Transverse colon (tissue), 4 donors: ENCODE data around the gene ANKRD53. TPM values are rescaled to one million over a fixed set of nuclear protein-coding genes. Genes with fewer than 3 reads are reported as not detected.

ENCODE experiments used
- DNase-seq: peaks from one replicate; pipeline ENCODE4 v3.0.0-alpha.2; 2019
- H3K27ac ChIP-seq, 4 donors: fragments of 200-600 bp; sonication (generic); 2 replicates each; pipeline ENCODE4 v1.5.1; 2016 to 2018; ENCODE audit warnings: inconsistent platforms in 4 of 4
- H3K27me3 ChIP-seq: fragments of 200-600 bp; sonication (generic); 2 replicates; pipeline ENCODE4 v1.5.1; 2017; ENCODE audit warnings: inconsistent platforms
- H3K36me3 ChIP-seq, 4 donors: fragments of 200-600 bp; sonication (generic); 2 replicates each; pipeline ENCODE4 v1.5.1; 2017 to 2019; ENCODE audit warnings: inconsistent platforms in 4 of 4
- H3K4me1 ChIP-seq, 4 donors: fragments of 200-600 bp; sonication (generic); 2 replicates each; pipeline ENCODE4 v1.5.1; 2017 to 2020; ENCODE audit warnings: inconsistent platforms in 4 of 4
- H3K4me3 ChIP-seq, 4 donors: fragments of 200-600 bp; sonication (generic); 1 replicate in 1 of 4; 2 replicates in 3 of 4; pipeline versions ENCODE4 v1.5.1 to v1.6.1; 2017 to 2019; ENCODE audit warnings: inconsistent platforms in 4 of 4
- H3K9me3 ChIP-seq, 2 donors: fragments of 200-600 bp; sonication (generic); 2 replicates each; pipeline ENCODE4 v1.5.1; 2017 to 2019; ENCODE audit warnings: inconsistent platforms in 2 of 2
- EP300 ChIP-seq: sonication (generic); formaldehyde crosslinking; IDR thresholded peaks from one replicate; pipeline ENCODE4 v1.6.1; 2017; ENCODE audit warnings: antibody characterized with exemption, low read depth
- POLR2A ChIP-seq: fragments of 450-650 bp; IDR thresholded peaks from one replicate; pipeline ENCODE4 v1.6.1; 2016; ENCODE audit warnings: antibody characterized with exemption, mild to moderate bottlenecking, moderate library complexity
- POLR2AphosphoS5 ChIP-seq, 3 donors: sonication (generic); formaldehyde crosslinking; IDR thresholded peaks; one replicate each; pipeline ENCODE4 v1.6.1; 2016; ENCODE audit warnings: antibody characterized with exemption in 3 of 3
- WGBS, 2 donors: methylation state at CpG; one replicate each; pipeline ENCODE4 v1.1.5; 2018; ENCODE audit warnings: low coverage in 1 of 2; 5-methylcytosine and 5-hydroxymethylcytosine counted together
- in situ Hi-C, 4 donors: fragments of 200-750 bp; cut with MboI; loops; one replicate each; pipeline versions ENCODE4 v1.15.0 to v1.15.1; 2017; ENCODE audit warnings: low sequenced_read_pairs in 3 of 4, low pct_ligation_motif_present in 1 of 4, low pct_unique_long_range_greater_than_20kb in 1 of 4
- intact Hi-C: fragments of 100-400 bp; cut with DNase I; formaldehyde crosslinking; loops from one replicate; pipeline ENCODE4 v1.15.1; 2023; ENCODE audit warnings: low total_unique reads
- total RNA-seq, 4 donors: library from RNA; depleted of rRNA; stranded (reverse); fragments of >200 nt; gene quantifications; one replicate each; pipeline ENCODE4 v1.1.0, GENCODE V29; 2016
- TF ChIP-seq, protein P1 (sequence below), 5 experiments: fragments of 200-600 bp in 3 of 5; fragments of 450-650 bp in 2 of 5; sonication (generic) in 3 of 5; IDR thresholded peaks; 1 replicate in 2 of 5; 2 replicates in 3 of 5; pipeline ENCODE4 v1.5.1; 2016 to 2017; ENCODE audit warnings: antibody characterized with exemption in 5 of 5, inconsistent platforms in 3 of 5, mild to moderate bottlenecking in 2 of 5, moderate library complexity in 1 of 5

The ANKRD53 gene
- total RNA-seq, 4 donors from 2014 or later, result 0.96 to 1.7 TPM; not detected in 2

DNA sequence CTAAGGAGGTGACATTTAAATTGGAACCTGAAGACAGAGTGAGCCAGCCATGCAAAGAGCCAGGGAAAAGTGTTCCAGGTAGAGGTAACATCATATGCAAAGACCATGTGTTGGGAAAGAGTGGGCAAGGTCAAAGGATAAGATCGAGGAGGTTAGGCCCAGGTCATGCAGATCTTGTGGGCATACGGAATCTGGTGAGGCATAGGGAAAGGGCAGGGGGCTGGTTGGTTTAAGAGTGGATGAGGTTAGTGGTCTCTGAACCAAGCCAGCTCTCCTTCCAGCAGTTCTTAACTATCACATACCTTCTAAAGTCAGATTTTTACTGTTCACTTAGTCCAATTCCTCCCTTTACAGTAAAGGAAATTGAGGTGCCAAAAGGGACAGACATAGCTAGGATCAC lies 3.0 kb downstream of the ANKRD53 start:
- in situ Hi-C loops, result no loop called here
- intact Hi-C loops, result no loop called here
- H3K36me3 ChIP-seq, result no peaks in the 10 kb centered on the region

DNA sequence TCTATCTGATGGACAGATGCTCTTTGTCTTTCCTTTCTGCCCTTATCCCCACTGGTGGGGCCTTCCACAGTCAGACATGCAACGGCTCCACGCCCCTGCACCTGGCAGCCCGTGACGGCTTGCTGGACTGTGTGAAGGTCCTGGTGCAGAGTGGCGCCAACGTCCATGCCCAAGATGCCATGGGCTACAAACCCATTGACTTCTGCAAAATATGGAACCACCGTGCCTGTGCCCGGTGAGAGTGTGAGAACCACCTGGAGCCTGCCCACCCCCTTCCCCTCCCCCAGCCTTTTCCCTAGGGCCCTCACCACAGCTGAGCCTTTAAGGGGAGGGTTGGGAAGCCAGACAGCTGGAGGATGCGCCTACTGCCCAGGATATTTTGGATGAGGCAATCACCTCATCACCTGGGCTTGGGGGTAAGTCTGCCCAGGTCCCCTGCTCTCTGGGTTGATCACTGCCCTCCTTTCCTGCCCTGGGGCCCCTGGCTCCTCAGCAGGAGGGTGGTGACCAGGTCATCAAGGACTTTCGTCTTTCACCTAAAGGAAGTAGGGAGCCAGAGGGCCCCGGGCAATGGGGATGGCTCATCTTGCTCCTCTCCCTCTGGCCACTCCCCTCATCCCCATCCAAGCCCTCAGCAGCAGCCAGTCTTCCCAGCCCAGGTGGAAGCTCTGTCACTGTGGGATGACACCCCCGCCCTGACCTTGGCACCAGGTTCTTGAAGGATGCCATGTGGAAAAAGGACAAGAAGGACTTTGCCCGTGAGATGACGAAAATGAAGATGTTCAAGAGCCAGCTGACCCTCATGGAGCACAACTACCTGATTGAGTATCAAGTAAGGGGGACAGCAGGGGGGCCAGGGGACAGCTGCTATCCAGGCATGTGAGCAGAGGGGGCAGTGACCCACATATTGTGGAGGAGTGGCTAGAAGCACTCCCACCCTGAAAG lies 3.7 kb downstream of the ANKRD53 start:
- Histone ChIP-seq H3K27ac (no peak overlapping the region), H3K4me3 (no peak overlapping the region), H3K9me3 (no peaks in the 10 kb centered on the region), H3K36me3 (no peaks in the 10 kb centered on the region), H3K27me3 (no peaks in the 10 kb centered on the region), H3K4me1 (peaks cover 5 to 23% (median 14%) of the 10 kb centered on the region in 4 donors)
- DNase-seq, result no peak
- TF ChIP-seq POLR2AphosphoS5 (IDR thresholded peaks at IDR 0.05) (no peak), POLR2A (no peak), EP300 (no peak)
- TF ChIP-seq, protein P1, sequence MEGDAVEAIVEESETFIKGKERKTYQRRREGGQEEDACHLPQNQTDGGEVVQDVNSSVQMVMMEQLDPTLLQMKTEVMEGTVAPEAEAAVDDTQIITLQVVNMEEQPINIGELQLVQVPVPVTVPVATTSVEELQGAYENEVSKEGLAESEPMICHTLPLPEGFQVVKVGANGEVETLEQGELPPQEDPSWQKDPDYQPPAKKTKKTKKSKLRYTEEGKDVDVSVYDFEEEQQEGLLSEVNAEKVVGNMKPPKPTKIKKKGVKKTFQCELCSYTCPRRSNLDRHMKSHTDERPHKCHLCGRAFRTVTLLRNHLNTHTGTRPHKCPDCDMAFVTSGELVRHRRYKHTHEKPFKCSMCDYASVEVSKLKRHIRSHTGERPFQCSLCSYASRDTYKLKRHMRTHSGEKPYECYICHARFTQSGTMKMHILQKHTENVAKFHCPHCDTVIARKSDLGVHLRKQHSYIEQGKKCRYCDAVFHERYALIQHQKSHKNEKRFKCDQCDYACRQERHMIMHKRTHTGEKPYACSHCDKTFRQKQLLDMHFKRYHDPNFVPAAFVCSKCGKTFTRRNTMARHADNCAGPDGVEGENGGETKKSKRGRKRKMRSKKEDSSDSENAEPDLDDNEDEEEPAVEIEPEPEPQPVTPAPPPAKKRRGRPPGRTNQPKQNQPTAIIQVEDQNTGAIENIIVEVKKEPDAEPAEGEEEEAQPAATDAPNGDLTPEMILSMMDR (IDR thresholded peaks at IDR 0.05), result no peak
- 95 to 100% methylated on average over 4 to 13 of the region's 14 CpGs for WGBS, 2 donors
- intact Hi-C loops (no loop called here), in situ Hi-C loops (no loop called here)

More for the DNA sequence above, 3.0 kb downstream of the ANKRD53 start:
- WGBS, 2 donors, result 70 to 90% methylated on average over 2 of the region's 2 CpGs
- no peaks in the 10 kb centered on the region for H3K9me3 ChIP-seq
- H3K27ac ChIP-seq, result no peak overlapping the region
- peaks cover 5 to 23% (median 17%) of the 10 kb centered on the region in 4 donors for H3K4me1 ChIP-seq
- TF ChIP-seq POLR2A, result no peak
- no peak for TF ChIP-seq POLR2AphosphoS5 (IDR thresholded peaks at IDR 0.05)
- TF ChIP-seq, protein P1 (IDR thresholded peaks at IDR 0.05), result no peak
- TF ChIP-seq EP300, result no peak
- no peak overlapping the region for H3K4me3 ChIP-seq
- no peaks in the 10 kb centered on the region for H3K27me3 ChIP-seq
- DNase-seq, result no peak

DNA sequence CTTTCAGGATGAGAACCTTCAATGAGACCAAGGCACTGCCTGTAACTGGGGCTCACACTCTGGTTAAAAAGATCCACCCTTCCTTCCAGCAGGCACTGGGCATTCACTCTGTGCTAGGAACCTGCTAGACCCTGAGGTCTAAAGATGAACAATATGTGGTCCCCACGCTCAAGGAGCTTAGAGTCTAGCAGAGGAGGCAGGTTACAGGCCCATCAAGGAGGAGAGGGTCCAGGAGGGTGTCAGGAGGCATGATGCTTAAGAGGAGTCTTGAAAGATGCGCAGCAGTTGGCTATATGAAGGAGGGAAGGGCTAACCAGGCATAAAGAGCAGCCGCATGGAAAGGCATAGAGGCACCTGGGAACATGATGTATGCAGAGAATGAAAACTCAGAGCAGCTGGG lies 4.5 kb downstream of the ANKRD53 start:
- intact Hi-C loops (no loop called here), in situ Hi-C loops (no loop called here)
- DNase-seq, result no peak
- Histone ChIP-seq H3K4me1 (peaks cover 3 to 18% (median 7%) of the 10 kb centered on the region in 4 donors), H3K27me3 (no peaks in the 10 kb centered on the region), H3K36me3 (peaks cover 0 to 5% (median 1%) of the 10 kb centered on the region in 4 donors), H3K27ac (no peak overlapping the region), H3K9me3 (no peaks in the 10 kb centered on the region), H3K4me3 (no peak overlapping the region)
- WGBS, 2 donors, result 88 to 94% methylated on average over 3 of the region's 3 CpGs
- TF ChIP-seq POLR2A (no peak), POLR2AphosphoS5 (IDR thresholded peaks at IDR 0.05) (no peak), EP300 (no peak)
- TF ChIP-seq, protein P1 (IDR thresholded peaks at IDR 0.05), result no peak

DNA sequence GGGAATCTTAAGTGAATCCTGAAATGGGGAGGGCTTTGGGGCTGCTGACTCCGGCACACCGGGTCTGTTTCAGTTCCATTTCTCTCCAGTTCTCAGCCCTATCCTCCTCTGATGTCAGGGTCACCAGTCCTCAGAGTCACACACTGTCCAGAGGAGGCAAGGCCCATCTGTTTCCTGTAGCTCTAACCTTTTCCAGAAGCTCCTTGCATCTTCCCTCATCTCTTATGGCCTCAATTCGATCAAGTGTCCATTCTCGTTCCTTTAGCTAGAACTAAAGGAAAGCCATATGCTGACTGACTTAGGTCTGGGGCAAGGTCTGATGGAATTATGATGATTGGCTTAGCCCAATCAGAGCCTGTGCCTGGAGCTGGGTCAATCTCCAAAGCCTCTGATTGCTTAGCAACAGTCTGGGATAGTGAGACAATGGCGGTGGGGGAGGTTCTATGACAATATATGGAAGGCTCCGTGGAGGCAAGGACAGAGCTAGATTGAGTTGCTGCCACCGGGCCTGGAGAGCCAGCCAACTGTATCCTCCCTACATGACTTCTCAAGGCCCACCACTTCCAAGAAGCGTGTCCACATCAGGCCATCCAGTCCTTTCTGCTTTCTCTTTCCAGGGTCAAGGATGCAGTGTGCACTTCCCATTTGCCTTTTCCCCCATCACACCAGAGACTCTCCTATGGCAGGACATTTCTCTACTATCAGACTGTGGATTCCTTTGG lies 5.2 kb downstream of the ANKRD53 start:
- H3K4me3 ChIP-seq, result no peak overlapping the region
- no peaks in the 10 kb centered on the region for H3K9me3 ChIP-seq
- no peak overlapping the region for H3K27ac ChIP-seq
- intact Hi-C loops (no loop called here), in situ Hi-C loops (no loop called here)
- no peaks in the 10 kb centered on the region for H3K27me3 ChIP-seq
- DNase-seq, result no peak
- peaks cover 0 to 11% (median under 1%) of the 10 kb centered on the region in 4 donors for H3K4me1 ChIP-seq
- TF ChIP-seq POLR2A, result no peak
- TF ChIP-seq EP300, result no peak
- no peak for TF ChIP-seq POLR2AphosphoS5 (IDR thresholded peaks at IDR 0.05)
- TF ChIP-seq, protein P1 (IDR thresholded peaks at IDR 0.05), result no peak
- peaks cover 0 to 12% (median 5%) of the 10 kb centered on the region in 4 donors for H3K36me3 ChIP-seq
- WGBS, 2 donors, result 91 to 100% methylated on average over 4 to 8 of the region's 8 CpGs
